Panc1 (cell line): ENCODE data around the gene TBATA.

ENCODE experiments used
- POLR2AphosphoS5 ChIP-seq: IDR thresholded peaks from 2 replicates; pipeline ENCODE4 v1.6.1; 2012; ENCODE audit warnings: mild to moderate bottlenecking, low read depth, low read length, moderate library complexity
- TF ChIP-seq, protein P1 (sequence below): fragments of 450-650 bp; IDR thresholded peaks from 2 replicates; pipeline ENCODE4 v1.5.1; 2017; ENCODE audit warnings: mild to moderate bottlenecking

DNA sequence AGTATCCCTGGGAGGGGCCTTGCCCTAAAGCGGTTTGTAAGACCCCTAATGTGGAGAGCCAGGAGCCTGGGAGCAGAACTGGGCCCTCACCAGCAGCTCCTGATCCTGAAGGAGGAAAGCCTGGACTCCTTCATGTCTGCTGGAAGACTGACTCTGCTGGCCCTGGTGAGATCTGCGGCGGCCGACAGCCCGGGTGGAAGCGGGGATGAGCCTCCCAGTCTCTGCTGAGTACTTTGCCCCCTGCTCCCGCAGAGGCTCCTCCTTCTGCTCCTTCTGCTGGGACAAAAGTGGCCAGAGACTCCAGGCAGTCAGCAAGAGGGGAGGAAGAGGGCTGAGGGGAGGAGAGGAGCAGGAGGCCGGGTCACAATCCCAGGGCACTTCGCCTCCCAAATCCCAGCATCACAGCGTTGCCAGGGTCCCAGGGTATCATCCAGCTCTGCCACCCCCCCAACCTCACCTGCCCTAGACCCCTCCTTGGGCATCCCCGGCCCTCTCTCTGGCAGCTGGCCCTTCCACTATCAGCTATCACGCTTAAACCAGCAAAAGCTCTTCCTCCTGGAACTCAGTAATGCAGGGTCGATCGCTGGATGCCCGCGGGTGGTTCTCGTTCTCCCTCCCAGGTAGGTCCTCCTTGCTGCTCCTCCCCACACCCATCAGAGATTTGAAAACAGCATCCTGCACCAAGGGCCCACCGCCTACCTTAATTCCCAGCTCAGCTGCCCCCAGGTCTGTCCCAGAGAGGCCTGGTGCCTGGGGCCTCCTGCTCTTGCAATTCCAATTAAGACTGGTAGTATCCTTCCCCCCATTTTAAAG is 7.9 kb downstream of the TBATA start:
- TF ChIP-seq POLR2AphosphoS5, result no peak
- TF ChIP-seq, protein P1, sequence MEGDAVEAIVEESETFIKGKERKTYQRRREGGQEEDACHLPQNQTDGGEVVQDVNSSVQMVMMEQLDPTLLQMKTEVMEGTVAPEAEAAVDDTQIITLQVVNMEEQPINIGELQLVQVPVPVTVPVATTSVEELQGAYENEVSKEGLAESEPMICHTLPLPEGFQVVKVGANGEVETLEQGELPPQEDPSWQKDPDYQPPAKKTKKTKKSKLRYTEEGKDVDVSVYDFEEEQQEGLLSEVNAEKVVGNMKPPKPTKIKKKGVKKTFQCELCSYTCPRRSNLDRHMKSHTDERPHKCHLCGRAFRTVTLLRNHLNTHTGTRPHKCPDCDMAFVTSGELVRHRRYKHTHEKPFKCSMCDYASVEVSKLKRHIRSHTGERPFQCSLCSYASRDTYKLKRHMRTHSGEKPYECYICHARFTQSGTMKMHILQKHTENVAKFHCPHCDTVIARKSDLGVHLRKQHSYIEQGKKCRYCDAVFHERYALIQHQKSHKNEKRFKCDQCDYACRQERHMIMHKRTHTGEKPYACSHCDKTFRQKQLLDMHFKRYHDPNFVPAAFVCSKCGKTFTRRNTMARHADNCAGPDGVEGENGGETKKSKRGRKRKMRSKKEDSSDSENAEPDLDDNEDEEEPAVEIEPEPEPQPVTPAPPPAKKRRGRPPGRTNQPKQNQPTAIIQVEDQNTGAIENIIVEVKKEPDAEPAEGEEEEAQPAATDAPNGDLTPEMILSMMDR, result no peak
